ENCODE results near the gene KRTAP29-1.

DNA sequence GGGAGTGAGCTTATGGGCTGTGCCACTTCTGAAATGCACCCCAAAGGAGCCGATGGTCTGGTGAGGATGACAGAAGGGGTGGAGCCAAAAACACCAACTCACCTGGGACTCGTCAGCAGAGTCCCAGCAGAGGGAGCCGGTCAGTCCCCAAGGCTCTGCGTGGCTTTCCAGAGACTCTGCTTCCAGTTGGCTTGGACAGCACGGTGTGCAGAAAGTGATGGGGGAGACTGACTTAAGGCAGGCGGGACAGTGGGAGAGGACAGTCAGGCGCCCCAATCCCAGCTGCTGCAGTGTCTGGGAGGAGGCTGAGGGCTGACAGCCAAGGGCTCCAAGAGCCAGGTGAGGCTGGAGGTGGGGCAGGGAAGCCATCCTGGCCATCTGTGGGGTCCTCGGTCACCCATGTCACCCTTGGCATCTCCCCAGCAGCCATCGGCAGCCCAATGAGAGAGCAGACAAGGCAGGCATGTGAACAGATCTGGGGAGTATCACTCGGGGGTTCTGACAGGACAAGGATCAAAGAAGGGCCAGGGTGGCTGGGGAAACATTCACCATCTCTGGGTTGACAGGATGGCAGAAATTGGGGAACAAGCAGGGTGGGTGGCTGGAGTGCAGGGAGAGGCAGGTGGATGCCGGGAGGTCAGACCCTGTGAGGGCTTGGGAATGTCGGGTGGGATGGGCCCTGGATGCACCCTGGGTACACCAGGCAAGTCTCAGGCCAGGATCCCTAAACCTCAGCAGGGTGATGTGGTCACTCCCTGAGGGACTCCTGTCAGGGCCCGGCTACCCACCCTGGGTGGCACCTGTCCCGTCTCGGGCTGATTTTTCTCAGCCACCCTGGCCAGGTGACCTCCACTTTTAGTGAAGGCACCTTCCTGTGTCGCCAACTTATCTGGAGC, 21.8 kb upstream of the KRTAP29-1 start:
- TF ChIP-seq, protein P1, sequence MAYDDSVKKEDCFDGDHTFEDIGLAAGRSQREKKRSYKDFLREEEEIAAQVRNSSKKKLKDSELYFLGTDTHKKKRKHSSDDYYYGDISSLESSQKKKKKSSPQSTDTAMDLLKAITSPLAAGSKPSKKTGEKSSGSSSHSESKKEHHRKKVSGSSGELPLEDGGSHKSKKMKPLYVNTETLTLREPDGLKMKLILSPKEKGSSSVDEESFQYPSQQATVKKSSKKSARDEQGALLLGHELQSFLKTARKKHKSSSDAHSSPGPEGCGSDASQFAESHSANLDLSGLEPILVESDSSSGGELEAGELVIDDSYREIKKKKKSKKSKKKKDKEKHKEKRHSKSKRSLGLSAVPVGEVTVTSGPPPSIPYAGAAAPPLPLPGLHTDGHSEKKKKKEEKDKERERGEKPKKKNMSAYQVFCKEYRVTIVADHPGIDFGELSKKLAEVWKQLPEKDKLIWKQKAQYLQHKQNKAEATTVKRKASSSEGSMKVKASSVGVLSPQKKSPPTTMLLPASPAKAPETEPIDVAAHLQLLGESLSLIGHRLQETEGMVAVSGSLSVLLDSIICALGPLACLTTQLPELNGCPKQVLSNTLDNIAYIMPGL (CRISPR knock-in tag; IDR thresholded peaks at IDR 0.05) = no peak
- TF ChIP-seq, protein P2, sequence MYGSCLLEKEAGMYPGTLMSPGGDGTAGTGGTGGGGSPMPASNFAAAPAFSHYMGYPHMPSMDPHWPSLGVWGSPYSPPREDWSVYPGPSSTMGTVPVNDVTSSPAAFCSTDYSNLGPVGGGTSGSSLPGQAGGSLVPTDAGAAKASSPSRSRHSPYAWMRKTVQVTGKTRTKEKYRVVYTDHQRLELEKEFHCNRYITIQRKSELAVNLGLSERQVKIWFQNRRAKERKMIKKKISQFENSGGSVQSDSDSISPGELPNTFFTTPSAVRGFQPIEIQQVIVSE (CRISPR knock-in tag; IDR thresholded peaks at IDR 0.05; ENCODE audit: borderline replicate concordance) = no peak
- TF ChIP-seq, protein P3, sequence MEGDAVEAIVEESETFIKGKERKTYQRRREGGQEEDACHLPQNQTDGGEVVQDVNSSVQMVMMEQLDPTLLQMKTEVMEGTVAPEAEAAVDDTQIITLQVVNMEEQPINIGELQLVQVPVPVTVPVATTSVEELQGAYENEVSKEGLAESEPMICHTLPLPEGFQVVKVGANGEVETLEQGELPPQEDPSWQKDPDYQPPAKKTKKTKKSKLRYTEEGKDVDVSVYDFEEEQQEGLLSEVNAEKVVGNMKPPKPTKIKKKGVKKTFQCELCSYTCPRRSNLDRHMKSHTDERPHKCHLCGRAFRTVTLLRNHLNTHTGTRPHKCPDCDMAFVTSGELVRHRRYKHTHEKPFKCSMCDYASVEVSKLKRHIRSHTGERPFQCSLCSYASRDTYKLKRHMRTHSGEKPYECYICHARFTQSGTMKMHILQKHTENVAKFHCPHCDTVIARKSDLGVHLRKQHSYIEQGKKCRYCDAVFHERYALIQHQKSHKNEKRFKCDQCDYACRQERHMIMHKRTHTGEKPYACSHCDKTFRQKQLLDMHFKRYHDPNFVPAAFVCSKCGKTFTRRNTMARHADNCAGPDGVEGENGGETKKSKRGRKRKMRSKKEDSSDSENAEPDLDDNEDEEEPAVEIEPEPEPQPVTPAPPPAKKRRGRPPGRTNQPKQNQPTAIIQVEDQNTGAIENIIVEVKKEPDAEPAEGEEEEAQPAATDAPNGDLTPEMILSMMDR (IDR thresholded peaks at IDR 0.05) = peak; percentile 7; the same call in 1 of the 2 replicates

Data from WTC11 (cell line).